ENCODE results near the gene SPIRE2.
"Not testable (repeated sequence)": the region's sequence is repeated elsewhere in the genome, so short reads cannot be mapped to it uniquely, and the experiment has no call there.

GRCh38 chr16:89836484-89836883, 8.2 kb downstream of the SPIRE2 start:
- TF ChIP-seq POLR2A, CTCF (IDR thresholded peaks at IDR 0.05): not testable (repeated sequence)
